HepG2 (cell line): Measurements from ENCODE around the gene DUS2. TPM values are rescaled to one million over a fixed set of nuclear protein-coding genes. Genes with fewer than 3 reads are reported as not detected.

Source experiments
- ADNP ChIP-seq: sonication (generic); formaldehyde crosslinking; IDR thresholded peaks from 2 replicates; pipeline ENCODE4 v1.4.0; 2020; ENCODE audit warnings: missing genetic modification reagents
- ATF7-NPFF ChIP-seq: sonication (generic); formaldehyde crosslinking; IDR thresholded peaks from 2 replicates; pipeline ENCODE4 v1.8.1; 2023; ENCODE audit warnings: mild to moderate bottlenecking, low read depth, missing genetic modification reagents, moderate library complexity
- ATM ChIP-seq: fragments of 450-650 bp; IDR thresholded peaks from 2 replicates; pipeline ENCODE4 v1.7.1; 2017; ENCODE audit warnings: mild to moderate bottlenecking, borderline replicate concordance
- BATF2 ChIP-seq: sonication (generic); formaldehyde crosslinking; IDR thresholded peaks from 2 replicates; pipeline ENCODE4 v1.8.0; 2022; ENCODE audit warnings: mild to moderate bottlenecking, missing genetic modification reagents, moderate library complexity
- BORCS8-MEF2B ChIP-seq: sonication (generic); formaldehyde crosslinking; IDR thresholded peaks from 2 replicates; pipeline ENCODE4 v1.8.0; 2022; ENCODE audit warnings: mild to moderate bottlenecking, missing genetic modification reagents
- BRD4 ChIP-seq: sonication (generic); formaldehyde crosslinking; IDR thresholded peaks from 2 replicates; pipeline ENCODE4 v1.4.0; 2020; ENCODE audit warnings: missing genetic modification reagents
- DMAP1 ChIP-seq: IDR thresholded peaks from 2 replicates; pipeline ENCODE4 v1.6.1; 2016
- DR1 ChIP-seq: sonication (generic); formaldehyde crosslinking; IDR thresholded peaks from 2 replicates; pipeline ENCODE4 v1.8.0; 2021; ENCODE audit warnings: mild to moderate bottlenecking, missing genetic modification reagents, inconsistent platforms
- HNRNPH1 ChIP-seq: fragments of 200-400 bp; formaldehyde crosslinking; optimal IDR thresholded peaks from 2 replicates; pipeline ENCODE3; 2017; ENCODE audit warnings: mild to moderate bottlenecking, low read depth, low read length
- HOXA7 ChIP-seq: sonication (generic); formaldehyde crosslinking; IDR thresholded peaks from 2 replicates; pipeline ENCODE4 v1.8.1; 2022; ENCODE audit warnings: mild to moderate bottlenecking, missing genetic modification reagents, moderate library complexity
- HOXD1 ChIP-seq: sonication (generic); formaldehyde crosslinking; IDR thresholded peaks from 2 replicates; pipeline ENCODE4 v1.5.0; 2020; ENCODE audit warnings: missing genetic modification reagents
- MTA3 ChIP-seq: sonication (generic); formaldehyde crosslinking; IDR thresholded peaks from 2 replicates; pipeline ENCODE4 v1.4.0; 2020; ENCODE audit warnings: missing genetic modification reagents
- SNAI1 ChIP-seq: sonication (generic); formaldehyde crosslinking; IDR thresholded peaks from 2 replicates; pipeline ENCODE4 v1.5.0; 2020; ENCODE audit warnings: mild to moderate bottlenecking, missing genetic modification reagents, borderline replicate concordance
- TEAD3 ChIP-seq: optimal IDR thresholded peaks from 2 replicates; pipeline ENCODE3; 2016; ENCODE audit warnings: borderline replicate concordance
- UBTF ChIP-seq: sonication (generic); formaldehyde crosslinking; IDR thresholded peaks from 2 replicates; pipeline ENCODE4 v1.4.0; 2020; ENCODE audit warnings: mild to moderate bottlenecking, missing genetic modification reagents
- USF2 ChIP-seq, 2 experiments: sonication (generic) in 1 of 2; formaldehyde crosslinking in 1 of 2; IDR thresholded peaks; 2 replicates each; pipeline versions ENCODE4 v1.5.1 to v1.6.1; 2011 to 2020; ENCODE audit warnings: borderline replicate concordance in 1 of 2, low read depth in 1 of 2, low read length in 1 of 2, mild to moderate bottlenecking in 1 of 2, missing genetic modification reagents in 1 of 2, moderate library complexity in 1 of 2
- ZFAT ChIP-seq: sonication (generic); formaldehyde crosslinking; conservative IDR thresholded peaks from 2 replicates; pipeline ENCODE4 v1.8.1; 2023; ENCODE audit warnings: missing genetic modification reagents, inconsistent platforms
- ZFP36L1 ChIP-seq: sonication (generic); formaldehyde crosslinking; IDR thresholded peaks from 2 replicates; pipeline ENCODE4 v1.8.0; 2022; ENCODE audit warnings: mild to moderate bottlenecking, missing genetic modification reagents, moderate library complexity
- ZNF12 ChIP-seq: sonication (generic); formaldehyde crosslinking; IDR thresholded peaks from 2 replicates; pipeline ENCODE4 v1.5.0; 2020; ENCODE audit warnings: missing genetic modification reagents
- ZNF224 ChIP-seq: sonication (generic); formaldehyde crosslinking; IDR thresholded peaks from 2 replicates; pipeline ENCODE4 v1.5.0; 2020; ENCODE audit warnings: mild to moderate bottlenecking, missing genetic modification reagents
- ZNF234 ChIP-seq: sonication (generic); formaldehyde crosslinking; conservative IDR thresholded peaks from 2 replicates; pipeline ENCODE4 v1.5.1; 2020; ENCODE audit warnings: mild to moderate bottlenecking, missing genetic modification reagents
- ZNF335 ChIP-seq: sonication (generic); formaldehyde crosslinking; IDR thresholded peaks from 2 replicates; pipeline ENCODE4 v1.4.0; 2020; ENCODE audit warnings: missing genetic modification reagents
- ZNF468 ChIP-seq: sonication (generic); formaldehyde crosslinking; IDR thresholded peaks from 2 replicates; pipeline ENCODE4 v1.8.0; 2022; ENCODE audit warnings: mild to moderate bottlenecking, moderate library complexity, missing genetic modification reagents
- ZNF564 ChIP-seq: sonication (generic); formaldehyde crosslinking; IDR thresholded peaks from 2 replicates; pipeline ENCODE4 v1.8.1; 2023; ENCODE audit warnings: mild to moderate bottlenecking, missing genetic modification reagents
- ZNF597 ChIP-seq: sonication (generic); formaldehyde crosslinking; IDR thresholded peaks from 2 replicates; pipeline ENCODE4 v1.5.0; 2020; ENCODE audit warnings: missing genetic modification reagents
- ZNF644 ChIP-seq: IDR thresholded peaks from 2 replicates; pipeline ENCODE4 v1.6.1; 2016; ENCODE audit warnings: low read depth
- ZNF780A ChIP-seq: sonication (generic); formaldehyde crosslinking; IDR thresholded peaks from 2 replicates; pipeline ENCODE4 v1.8.0; 2022; ENCODE audit warnings: mild to moderate bottlenecking, missing genetic modification reagents, moderate library complexity
- polyA plus RNA-seq, 8 experiments: library from polyadenylated mRNA; depleted of rRNA in 3 of 8; stranded (reverse) in 7 of 8; unstranded in 1 of 8; fragments of >200 nt; fragmentation: Illumina TruSeq in 4 of 8; extraction: Trizol in 4 of 8; gene quantifications; 2 replicates each; pipeline versions ENCODE4 v1.2.1 to v1.2.3, GENCODE V29; 2011 to 2016; ENCODE audit warnings: low read depth in 4 of 8, missing spikeins in 1 of 8, mixed read lengths in 1 of 8; ENCODE audit not compliant: insufficient read depth in 1 of 8
- total RNA-seq, 5 experiments: library from RNA; depleted of rRNA; stranded (reverse); fragments of >200 nt; fragmentation: Illumina TruSeq; extraction: Trizol; gene quantifications; 2 replicates each; pipeline ENCODE4 v1.2.3, GENCODE V29; 2016; ENCODE audit warnings: low read depth in 1 of 5

Gene DUS2
- total and polyA plus RNA-seq, 2 of the 13 experiments (the other 11 are each of a cell fraction or from before 2014, with no cell fraction given), result 17.8 to 25.1 TPM

GRCh38 chr16:67992661-67993206 is 30.4 kb upstream of the DUS2 start (continued):
- TF ChIP-seq ATF7-NPFF, result no peak
- TF ChIP-seq ZNF12 (CRISPR knock-in tag), result no peak
- TF ChIP-seq MTA3 (CRISPR knock-in tag), result no peak
- no peak for TF ChIP-seq BORCS8-MEF2B (CRISPR knock-in tag)
- no peak for TF ChIP-seq HNRNPH1
- no peak for TF ChIP-seq ZNF234 (CRISPR knock-in tag)
- TF ChIP-seq HOXD1, result no peak
- no peak for TF ChIP-seq ZNF597 (CRISPR knock-in tag)
- TF ChIP-seq ZNF780A, result 0 out of 2 replicates have a peak, but pooled peaks have one; percentile 42
- 0 out of 2 replicates have a peak, but pooled peaks have one; percentile 70 for TF ChIP-seq ZNF468 (CRISPR knock-in tag)
- 0 out of 2 replicates have a peak, but pooled peaks have one; percentile 11 for TF ChIP-seq SNAI1 (CRISPR knock-in tag)
- TF ChIP-seq ZNF564 (CRISPR knock-in tag), result no peak
- TF ChIP-seq ZFAT (CRISPR knock-in tag), result no peak
- no peak; the same call in 1 of the 2 replicates for TF ChIP-seq HOXA7 (CRISPR knock-in tag)
- TF ChIP-seq BATF2 (CRISPR knock-in tag), result 0 out of 2 replicates have a peak, but pooled peaks have one; percentile 20
- no peak for TF ChIP-seq DR1 (CRISPR knock-in tag)
- no peak for TF ChIP-seq ATM
- TF ChIP-seq DMAP1 (CRISPR knock-in tag), result no peak
- 0 out of 2 replicates have a peak, but pooled peaks have one; percentile 30 for TF ChIP-seq ZFP36L1 (CRISPR knock-in tag)
- no peak for TF ChIP-seq USF2 (IDR thresholded peaks at IDR 0.05; ENCODE audit: low read depth, low read length)
- no peak for TF ChIP-seq USF2 (CRISPR knock-in tag; IDR thresholded peaks at IDR 0.05; ENCODE audit: borderline replicate concordance)
- no peak for TF ChIP-seq UBTF (CRISPR knock-in tag)
- TF ChIP-seq TEAD3 (CRISPR knock-in tag), result no peak
- TF ChIP-seq ZNF644 (CRISPR knock-in tag), result no peak
- TF ChIP-seq BRD4, result no peak
- TF ChIP-seq ZNF335 (CRISPR knock-in tag), result no peak
- no peak for TF ChIP-seq ADNP (CRISPR knock-in tag)
- TF ChIP-seq ZNF224 (CRISPR knock-in tag), result 0 out of 2 replicates have a peak, but pooled peaks have one; percentile 5
